IPS-NIHi7 (cell line): ENCODE data around the gene PLK2.
A peak's percentile ranks its signal among the peaks of the same experiment; 100 is the strongest.

Experiments
- DNase-seq: peaks from one replicate; pipeline ENCODE4 v3.0.0; 2012; ENCODE audit warnings: mixed read lengths; ENCODE audit errors: extremely low spot score

The PLK2 gene

DNA sequence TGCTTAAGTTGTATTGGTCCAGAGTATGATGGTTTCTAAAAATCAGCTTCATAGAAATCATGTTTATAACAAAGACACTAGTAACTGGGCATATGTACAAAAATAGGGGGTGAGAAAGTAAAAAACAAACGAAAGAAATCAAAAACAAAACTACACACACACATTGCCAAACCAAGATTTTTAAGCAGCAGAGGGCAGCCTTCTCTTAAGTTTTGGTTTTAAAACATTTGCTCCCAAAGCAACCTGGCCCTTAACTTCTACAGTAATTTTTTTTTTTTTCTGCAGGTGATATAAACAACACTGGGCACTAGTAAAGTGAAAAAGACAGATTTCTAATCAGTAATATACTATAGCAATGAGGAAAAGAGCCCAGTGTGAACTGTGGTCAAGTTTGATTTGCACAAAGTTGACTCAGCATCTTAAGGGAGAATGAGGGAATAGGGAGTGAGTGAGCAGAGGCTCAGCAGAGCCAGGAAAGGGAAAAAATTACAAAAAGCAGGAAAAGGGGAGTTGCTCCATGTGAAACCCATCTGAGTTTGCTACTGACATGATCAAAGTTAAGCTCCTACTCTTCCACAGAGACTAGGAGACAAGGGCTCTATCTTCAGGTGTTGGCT is 18.0 kb upstream of the PLK2 start:
- no peak for DNase-seq

DNA sequence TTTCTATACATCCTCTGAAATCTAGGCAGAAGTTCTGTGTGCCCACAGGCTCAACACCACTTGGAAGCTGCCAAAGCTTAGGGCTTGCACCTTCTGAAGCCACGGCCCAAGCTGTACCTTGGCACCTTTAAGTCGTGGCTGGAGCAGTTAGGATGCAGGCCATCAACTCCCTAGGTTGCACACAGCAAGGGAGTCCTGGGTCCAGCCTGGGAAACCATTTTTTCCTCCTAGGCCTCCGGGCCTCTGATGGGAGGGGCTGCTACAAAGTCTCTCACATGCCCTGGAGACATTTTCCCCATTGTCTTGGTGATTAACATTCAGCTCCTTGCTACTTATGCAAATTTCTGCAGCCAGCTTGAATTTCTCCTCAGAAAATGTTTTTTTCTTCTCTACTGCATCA is 15.5 kb upstream of the PLK2 start:
- no peak for DNase-seq

DNA sequence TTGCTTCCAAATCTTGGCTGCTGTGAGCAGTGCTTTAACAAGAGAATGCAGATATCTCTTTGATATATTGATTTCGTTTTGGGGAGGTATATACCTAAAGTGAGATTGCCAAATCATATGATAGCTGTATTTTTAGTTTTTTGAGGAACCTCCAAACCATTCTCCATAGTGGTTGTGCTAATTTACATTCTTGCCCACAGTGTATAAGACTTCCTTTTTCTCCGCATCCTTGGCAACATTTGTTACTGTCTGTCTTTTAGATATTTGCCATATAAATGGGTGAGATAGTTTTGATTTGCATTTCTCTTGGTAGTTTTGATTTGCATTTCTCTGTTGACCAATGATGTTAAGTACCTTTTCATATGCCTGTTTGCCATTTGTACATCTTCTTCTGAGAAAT is 10.0 kb upstream of the PLK2 start:
- DNase-seq = no peak

DNA sequence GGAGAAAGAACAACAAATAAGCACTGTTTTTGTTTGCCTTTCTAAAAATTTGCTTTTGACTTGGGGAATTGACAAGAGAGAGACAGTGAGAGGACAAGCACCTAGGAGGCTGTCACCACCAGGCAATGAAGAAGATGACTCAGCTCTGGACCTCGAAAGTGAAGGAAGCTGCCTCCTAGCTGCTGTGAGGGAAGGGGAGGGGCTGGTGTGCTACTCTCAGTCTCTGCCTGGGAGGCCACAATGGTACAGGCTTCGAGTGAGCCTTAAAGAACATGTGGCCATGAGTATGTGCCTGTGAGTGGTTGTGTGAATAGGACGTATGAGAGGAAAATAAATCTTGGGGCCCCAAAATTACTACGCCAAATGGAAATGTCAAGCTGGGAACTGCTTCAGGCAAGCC is 7.1 kb upstream of the PLK2 start:
- peak; percentile 42 for DNase-seq

DNA sequence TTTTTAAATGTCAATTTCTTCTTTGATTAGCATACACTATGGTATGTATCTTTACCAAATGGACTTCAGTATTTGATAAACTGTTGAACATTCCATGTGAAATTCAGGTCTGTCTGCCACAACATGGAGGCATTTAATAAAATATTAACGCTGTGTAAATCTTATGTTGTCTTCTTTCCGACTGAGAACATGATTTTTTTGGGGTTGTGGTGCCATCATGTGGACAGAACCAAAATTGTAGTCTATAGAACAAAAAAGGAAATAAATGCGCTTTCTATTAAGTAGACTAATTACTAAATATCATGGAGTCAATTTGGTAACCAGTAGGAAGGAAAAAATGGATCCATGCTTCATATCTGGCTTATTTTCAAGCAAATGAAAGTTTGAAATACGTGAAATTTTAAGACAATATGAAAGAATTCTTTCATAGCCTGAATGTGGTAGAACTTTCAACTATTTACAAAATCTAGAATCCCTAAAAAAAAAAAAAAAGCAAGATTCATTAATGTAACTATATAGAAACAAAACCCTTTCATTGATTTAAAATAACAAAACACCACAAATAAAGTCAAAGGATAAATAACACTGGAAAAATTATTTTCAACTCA is 2.8 kb upstream of the PLK2 start:
- peak; percentile 17 for DNase-seq

DNA sequence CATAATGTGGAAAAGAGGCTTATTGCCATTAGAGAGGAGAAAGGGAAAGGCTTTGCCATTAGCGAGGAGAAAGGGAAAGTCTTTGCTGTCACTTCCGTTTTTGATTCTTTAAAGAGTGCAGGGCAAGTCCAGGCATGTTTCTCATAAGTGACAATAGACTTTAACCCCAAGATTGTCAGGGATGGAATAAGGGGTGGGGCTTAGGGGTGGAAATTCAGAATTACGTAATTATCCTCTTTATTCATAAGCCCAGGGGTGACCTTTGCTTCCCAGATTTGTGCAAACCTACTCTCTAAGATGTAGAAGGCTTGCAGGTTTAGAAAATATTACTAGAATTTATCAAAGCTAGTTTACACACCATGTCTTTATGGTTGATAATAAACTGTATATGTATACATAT is 2.3 kb upstream of the PLK2 start:
- no peak for DNase-seq

DNA sequence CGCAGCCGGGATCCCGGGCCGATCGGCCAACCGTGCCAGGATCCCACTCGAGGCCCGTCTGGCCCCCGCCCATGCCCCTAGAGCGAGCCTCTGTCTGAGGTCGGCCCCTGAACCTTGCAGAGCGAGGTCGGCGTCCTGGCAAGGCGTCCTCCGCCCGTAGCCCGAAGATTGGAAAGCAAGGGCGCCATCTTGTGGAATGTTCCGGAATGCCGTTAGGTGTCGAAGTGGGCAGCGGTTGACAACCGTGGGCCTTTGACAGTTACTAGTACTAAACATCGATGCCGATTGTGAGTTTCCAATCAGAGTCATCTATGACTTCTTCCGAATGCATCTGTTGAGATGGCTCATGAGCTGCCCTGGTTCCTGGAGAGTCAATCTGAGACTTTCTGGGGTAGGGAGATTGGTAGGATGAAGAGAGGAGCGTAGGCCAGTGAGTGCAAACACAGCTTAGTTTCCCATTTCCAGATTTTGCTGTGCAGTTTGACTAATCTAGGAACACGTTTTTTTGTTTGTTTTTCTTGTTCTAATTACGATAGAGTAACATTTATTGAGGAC is 923 bp upstream of the PLK2 start:
- DNase-seq = peak; percentile 81

DNA sequence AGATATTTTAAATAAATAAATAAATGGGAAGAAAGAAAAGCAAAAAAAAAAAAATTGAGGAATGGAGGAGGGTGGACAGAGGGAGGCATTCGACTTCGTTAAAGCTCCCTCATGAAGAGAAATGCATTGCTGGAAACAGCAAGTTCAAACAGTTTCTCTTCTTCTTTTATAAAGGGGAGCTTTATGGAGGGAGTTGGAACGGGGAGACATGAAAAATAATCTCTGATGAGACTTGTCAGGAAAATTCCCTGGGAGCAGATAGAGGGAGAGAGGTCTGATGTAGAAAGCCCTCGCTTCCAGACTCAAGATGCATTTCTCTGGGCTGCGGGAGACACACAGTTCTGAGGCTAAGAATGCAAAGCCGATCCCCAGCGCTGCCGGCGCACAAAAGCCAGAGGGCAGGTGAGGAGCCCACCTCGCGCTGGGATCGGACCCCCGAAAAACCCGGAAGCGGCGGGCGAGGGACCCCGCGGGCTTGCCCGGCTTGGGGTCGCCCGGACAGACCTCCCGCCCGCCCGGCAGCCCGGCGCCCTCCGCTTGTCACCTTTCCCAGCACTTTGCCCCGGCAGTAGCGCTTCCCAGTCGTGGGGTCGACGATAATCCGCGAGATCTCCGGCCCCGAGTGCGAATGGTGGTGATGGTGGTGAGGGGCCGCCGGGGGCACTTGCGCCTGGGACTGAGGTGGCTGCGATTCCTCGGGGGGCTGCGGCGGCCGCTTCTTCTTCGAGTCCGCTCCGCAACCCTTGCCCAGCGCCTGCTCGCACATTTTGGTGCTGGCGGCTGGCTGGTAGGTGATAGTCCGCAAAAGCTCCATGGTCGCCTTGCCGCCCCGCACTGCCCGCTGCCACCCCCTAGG is 512 bp downstream of the PLK2 start:
- DNase-seq = peak; percentile 14

DNA sequence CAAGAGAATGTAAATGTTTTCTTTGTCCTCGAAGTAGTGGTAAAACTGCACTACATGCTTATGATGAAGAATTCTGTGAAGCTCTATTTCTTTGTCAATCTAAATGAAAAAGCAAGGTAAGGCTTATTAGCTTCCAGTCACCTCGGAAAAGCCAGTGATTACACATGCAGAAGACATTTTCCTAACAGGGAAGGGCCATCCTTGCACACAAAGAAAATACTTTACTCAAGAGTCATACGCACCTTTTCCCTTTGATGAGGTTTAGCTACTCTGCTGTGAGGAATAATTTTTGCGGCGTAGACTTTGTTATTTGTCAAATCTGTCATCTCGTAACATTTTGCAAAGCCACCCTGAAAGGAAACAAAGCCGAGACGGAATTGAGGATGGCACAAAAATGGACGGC is 1.1 kb downstream of the PLK2 start:
- no peak for DNase-seq

DNA sequence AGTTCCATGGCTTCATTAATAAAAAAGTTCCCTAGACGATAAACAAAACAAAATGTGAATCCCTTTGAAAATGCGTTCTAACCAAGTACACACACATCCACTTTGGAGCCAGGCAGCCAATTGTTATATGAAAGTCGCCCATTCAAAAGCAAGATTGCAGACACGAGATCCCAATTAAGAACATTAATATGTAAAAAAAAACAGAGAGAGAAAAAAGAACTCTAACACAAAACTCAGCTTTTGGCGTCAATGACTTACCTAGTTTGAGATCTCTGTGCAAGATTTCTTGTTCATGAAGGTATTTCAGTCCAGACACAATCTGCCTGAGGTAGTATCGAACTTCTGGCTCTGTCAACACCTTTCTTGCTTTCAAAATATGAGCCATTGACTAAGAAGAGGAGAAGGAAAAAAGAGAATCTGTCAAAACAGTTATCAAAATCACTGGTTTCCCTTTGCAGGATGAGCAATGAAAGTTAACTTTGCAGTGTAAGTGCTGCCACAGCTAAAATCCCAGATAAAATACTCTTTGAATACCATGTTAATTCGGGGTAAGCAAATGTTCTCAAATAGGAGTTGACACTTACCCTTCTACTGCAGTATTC is 1.6 kb downstream of the PLK2 start:
- DNase-seq = no peak

DNA sequence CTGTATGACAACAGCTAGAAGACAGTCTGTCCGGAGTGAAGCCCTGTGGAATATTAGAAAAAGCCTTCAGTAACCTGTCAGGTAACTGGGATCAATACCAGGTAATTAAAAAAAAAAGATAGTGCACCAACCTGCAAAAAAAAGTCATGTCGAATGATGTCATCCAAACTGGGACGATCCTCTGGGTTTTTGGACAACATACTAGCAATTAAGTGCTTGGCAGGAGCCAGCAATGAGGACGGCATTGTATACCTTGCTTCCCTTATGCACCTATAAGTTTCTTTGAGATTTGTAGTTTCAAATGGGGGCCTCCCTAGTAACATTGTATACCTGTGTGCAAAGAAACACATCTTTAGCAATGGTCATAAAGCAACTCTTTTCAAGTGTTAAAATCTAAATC is 2.8 kb downstream of the PLK2 start:
- no peak for DNase-seq

DNA sequence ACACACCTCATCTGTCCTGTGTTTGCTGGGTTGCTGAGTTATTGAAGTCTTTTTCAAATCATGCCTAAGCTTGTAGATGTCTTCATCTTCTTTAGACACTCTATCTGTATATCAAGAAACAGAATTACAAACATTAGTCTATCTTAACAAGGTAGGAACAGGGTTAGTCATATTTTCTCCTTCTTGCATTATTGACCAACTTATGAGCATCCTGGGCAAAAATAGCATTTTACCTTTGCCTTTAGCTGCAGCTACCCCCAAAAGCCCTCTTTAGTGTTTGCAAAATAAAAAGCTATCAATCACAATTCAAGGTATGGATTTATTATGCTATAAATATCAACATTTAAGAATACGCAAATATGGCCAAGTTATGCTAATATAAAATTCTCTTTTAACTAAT is 3.4 kb downstream of the PLK2 start:
- no peak for DNase-seq

DNA sequence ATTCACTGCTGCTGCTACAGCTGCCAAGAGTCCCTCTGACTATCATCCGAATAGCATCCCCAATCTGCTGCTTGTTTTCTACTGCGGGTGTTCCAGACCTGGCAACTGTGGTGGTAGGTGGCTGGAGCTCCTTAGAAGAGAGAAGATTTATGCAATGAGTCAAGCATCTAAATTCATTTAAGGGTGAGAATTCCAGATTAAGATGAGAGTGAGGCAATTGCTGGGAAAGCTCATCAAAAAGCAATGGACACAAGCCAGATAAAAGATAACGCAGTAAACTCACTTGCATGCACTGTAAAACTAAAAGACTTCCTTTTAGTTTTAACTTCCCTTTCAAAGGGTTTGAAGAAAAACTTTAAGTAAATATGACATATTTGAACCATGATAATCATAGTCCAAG is 3.9 kb downstream of the PLK2 start:
- DNase-seq = no peak

DNA sequence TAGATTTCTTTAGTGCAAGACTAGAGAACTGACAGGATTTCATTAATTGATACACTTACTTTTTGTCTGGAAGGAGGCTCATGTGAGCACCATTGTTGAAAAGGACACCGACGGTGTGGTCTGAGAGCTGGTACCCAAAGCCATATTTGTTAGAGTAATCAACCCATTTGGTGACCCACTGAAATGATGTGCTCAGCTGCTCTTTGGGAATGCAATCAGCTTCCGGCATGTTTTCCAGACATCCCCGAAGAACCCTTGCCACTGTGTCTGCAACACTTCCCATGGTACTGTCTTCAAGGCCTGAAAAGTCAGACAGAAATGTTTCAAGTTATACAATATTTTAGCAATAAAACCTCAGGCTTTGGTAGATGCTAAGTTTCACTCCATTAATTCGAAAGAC is 4.4 kb downstream of the PLK2 start:
- DNase-seq = no peak

DNA sequence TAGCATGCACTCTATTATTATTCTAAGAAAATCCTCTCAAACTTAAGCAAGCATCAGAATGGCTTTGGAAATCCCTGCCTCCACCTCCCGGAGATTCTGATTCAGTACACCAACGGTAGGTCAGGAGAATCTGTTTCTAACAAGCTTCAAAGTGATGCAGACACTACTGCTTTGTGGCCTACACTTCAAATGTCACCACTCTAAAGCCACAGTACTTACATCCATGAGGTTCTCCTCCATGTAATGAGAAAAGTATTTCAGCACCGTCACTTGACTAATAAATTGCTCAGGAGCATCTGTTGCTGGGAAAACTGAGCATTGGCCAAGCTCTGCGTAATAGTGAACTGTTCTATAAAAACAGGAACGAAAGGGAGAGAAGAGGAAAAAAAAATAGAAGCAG is 4.8 kb downstream of the PLK2 start:
- no peak for DNase-seq

DNA sequence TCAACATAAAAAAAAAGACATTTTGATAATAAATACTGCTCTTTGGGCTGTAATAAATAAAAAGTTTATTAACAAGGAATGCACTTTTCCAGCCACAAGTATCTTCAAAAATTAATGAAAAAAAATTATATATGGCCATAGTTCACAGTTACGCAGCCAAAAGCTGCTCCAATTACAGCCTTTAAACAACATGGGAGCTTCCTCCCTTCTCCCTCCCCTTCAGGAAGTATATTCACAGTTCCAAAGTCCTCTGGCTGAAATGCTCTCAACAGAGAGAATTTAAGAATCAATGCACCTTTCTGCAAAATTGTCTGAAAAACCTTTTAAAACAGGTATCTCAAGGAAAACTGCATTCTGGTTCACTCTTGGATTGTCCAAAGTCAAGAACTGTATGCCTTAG is 5.9 kb downstream of the PLK2 start:
- no peak for DNase-seq

DNA sequence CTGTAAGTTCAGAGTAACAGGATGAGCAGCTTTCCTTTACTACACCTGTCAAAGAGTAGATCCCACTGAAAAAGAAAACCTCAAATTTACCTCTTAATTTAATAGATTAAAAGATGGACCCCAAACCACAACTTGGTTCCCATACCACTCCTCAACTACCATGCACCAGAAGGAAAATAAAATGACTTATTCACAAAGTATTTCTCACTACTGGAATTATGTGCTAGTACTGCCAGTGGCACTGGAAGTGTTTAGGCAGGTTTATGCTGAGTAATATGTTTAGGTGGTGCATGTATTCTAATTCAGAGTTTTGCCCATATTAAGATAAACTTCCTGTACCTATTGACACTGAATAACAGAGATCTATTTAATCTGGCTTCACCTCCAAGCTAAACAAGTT is 6.6 kb downstream of the PLK2 start:
- no peak for DNase-seq

DNA sequence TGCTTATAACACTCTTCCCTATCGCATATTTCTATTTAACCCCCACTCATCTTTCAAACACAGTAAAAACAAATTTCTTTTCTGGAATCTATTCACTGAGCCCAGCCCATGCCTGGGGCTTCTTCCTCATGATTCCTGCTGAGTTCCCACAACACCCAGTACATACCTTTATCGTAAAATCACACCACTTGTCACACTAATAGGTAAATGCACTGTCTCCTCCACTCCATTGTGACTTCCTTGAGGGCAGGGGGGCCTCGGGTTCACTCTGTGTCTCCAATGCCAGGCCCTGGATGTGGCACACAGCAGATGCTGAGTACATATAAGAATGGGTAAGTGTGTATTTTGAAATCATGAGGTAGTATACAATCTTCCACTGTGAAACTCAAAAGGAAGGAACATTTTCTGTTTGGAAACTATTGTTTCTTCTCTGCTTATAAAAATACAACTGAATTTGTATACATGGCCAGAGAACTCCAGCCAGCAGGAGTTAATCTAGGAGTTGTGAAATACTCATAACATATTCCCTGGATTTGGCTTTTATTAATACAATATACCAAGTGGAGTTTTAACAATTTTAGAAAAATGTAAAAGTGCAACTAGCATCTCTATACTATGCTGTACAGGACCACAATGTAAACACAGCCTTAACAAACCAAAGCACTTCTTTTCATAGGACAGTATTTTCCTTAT is 7.2 kb downstream of the PLK2 start:
- DNase-seq = no peak

DNA sequence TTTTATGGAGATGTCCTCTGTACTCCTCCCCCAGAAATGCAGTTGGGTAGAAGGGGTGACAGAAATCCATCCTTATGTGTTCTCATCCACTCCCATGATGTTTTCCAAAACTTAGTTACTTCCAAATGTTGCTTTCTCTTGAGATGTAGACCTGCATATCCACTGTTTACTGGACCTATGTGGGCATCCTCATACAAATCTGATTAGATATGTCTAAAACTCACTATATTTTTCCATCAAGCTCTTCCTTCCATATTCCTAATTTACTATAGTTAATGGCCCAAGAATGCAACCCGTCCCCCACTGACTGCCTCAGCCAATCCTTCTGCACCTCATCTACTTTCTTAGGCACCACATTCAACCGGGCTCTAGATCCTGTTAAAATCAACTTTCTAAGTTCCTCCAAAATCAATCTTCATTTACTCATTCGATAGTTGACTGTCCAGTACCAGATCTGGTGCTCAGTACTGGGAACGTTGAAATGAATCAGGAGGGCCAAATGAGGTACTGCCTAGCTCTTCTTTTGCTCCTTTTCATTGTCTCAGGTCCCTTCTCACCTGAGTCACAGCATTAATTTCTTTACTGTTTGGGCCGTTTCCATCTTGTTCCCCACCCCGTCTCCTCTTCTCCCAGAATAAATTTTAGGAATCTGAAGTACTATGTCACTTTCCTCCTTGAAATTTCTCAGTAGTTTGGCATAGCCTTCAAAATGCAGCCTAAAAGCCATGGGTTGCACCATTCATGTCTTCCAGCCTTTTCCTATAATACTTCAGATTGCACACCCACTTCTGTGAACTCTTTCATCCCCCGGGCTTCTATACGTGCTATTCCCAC is 7.9 kb downstream of the PLK2 start:
- DNase-seq = no peak

DNA sequence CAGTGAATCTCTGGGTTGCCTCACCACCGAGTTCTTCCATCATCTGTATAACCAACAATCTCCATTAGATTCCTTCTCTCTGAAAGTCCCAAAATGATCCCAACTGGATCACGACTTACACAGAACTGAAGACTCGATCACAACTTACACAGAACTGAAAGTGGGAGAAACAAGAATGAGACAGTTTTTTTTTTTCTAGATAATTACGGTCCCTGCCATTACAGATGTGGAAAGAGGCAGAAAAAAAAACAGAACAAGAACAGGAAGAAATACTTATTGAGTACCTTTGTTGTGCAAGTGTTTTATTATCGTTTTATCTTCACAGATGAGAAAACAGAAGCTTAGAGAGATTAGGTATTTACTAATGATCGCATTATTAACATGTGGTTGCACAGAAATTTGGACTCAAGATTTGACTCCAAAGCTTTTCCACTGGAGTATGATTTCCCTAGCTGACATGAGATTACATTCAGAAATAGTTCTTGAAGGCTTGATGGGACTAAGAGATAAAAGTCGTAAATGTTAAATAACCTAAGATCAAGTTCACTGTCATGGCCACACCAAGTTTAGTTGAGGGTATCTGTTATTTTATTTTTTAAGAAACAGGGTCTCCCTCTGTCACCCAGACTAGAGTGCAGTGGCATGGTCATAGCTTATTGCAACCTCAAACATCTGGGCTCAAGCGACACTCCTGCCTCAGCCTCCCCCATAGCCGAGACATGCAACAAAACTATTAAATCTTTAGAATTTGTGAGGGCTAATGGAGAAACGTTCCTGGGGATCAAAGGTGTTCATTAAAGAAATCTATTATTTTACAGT is 8.9 kb downstream of the PLK2 start:
- no peak for DNase-seq
